HL-60/S4 (cell line): ENCODE data around the gene PHOX2A.

ENCODE experiments used
- in situ Hi-C: fragments of 300-500 bp; cut with MboI; formaldehyde crosslinking; loops from 2 replicates; pipeline ENCODE4 v1.14.3; 2022; ENCODE audit warnings: low sequenced_read_pairs

The PHOX2A gene

DNA sequence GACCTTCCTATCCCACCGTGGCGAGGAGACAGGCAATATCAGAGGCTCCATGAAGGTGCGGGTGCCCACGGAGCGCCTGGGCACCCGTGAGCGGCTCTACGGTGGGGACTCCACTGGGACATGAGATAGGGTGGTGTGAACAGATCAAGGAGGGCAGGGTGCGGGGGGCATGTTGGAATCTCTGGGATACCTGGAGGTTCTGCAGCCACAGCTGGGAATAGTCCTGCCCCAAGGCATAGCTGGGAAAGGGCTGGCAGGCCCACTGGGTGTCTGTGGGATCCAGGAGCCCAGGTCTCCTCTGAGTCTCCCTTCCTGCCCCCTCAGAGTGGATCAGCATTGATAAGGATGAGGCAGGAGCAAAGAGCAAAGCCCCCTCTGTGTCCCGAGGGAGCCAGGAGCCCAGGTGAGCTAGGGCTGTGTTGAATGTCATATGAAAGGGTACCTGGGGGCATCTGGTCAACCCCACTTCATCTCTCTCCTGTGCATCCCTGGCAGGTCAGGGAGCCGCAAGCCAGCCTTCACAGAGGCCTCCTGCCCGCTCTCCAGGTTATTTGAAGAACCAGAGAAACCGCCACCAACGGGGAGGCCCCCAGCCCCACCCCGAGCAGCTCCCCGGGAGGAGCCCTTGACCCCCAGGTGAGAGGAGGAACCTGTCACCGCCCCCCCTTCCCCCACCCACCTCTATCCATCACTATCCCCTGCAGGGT is 8.5 kb downstream of the PHOX2A start:
- in situ Hi-C loops: no loop called here

DNA sequence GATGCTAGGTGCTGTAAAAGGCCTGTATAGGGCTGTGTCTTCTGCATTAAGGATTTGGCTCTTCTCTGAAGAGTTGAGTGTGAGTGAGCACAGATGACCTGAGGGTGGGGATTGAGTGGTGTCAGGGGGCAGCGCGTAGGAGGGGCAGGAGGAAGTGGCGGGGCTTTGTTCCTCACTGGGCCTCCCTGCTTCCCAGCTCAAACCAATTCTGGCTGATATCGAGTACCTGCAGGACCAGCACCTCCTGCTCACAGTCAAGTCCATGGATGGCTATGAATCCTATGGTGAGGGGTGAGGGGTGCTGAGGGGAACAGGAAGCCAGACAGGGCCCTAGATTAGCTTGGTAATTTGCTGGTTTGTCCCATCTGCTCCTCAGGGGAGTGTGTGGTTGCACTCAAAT is 9.1 kb downstream of the PHOX2A start:
- in situ Hi-C loops: no loop called here

DNA sequence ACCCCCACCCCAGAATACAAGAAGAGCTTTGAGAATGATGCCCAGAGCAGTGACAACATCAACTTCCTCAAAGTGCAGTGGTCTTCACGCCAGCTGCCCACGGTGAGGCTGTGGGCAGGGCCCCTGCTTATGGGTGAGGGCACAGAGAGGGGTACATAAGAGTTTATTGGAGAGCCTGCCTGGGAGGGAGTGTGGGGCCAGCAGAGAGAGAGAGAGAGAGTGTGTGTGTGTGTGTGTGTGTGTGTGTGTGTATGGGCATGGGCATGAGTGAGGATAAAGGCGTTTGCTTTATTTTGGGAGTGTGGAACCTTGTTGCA is 9.5 kb downstream of the PHOX2A start:
- in situ Hi-C loops: no loop called here

DNA sequence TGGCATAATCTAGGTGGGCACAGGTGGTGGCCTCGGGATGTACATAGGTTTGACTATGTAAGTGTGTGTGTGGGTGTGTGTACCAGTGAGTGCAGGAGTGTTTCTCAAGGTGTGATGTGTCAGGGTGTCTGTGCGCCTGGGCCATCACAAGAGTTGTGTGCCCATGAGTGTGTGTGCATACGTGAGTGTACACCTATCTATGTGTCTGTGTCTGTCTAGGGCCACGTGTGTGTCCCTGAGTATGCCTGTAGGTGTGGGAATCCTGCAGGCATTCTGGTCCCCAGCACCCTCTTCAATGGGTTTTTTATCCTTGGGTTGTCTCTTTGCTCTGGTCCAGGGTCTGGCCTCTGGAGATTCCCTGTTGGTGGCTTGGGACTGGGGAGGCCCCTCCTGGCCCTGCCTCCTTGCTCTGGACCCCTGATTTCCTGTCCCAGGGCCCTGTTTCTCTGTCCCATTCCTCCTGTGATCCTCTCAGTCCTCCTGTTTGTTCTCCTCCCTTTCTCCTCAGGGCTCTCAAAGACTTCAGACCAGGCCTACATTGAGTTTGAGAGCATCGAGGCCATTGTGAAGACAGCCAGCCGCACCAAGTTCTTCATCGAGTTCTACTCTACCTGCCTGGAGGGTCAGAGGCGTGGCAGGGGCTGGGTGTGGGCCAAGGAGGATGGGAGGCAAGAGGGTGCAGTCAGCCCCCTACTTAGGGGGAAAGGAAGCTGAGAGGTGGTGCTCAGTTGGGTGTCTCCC is 10.0 kb downstream of the PHOX2A start:
- in situ Hi-C loops: no loop called here

DNA sequence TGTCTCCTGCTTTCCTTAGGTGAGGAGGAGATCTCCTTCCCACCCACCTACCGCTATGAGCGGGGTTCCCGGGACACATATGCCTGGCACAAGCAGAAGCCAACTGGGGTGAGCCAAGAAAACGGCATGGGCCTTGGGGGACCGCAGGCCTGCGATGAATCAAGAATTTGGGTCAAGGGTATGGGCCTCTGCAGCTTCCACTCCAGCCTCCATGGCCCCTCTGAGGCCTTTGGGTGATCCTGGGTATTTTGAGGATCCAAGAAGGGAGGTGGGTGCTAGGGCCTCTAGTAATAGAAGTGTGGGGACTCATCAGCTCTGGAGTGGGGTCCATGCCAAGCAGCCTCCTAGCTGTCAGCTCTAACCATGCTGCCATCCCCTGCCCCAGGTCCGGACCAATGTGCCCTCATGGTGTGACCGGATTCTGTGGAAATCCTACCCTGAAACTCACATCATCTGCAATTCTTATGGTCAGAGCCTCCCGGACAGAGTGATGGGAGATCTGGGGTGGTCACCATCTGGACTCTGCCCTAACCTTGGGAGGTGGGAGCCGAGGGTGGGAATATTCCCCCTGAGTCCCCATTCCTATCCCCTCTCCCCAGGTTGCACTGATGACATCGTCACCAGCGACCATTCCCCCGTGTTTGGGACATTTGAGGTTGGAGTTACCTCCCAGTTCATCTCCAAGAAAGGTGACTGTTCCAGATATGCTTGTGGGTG is 10.8 kb downstream of the PHOX2A start:
- in situ Hi-C loops: no loop called here

DNA sequence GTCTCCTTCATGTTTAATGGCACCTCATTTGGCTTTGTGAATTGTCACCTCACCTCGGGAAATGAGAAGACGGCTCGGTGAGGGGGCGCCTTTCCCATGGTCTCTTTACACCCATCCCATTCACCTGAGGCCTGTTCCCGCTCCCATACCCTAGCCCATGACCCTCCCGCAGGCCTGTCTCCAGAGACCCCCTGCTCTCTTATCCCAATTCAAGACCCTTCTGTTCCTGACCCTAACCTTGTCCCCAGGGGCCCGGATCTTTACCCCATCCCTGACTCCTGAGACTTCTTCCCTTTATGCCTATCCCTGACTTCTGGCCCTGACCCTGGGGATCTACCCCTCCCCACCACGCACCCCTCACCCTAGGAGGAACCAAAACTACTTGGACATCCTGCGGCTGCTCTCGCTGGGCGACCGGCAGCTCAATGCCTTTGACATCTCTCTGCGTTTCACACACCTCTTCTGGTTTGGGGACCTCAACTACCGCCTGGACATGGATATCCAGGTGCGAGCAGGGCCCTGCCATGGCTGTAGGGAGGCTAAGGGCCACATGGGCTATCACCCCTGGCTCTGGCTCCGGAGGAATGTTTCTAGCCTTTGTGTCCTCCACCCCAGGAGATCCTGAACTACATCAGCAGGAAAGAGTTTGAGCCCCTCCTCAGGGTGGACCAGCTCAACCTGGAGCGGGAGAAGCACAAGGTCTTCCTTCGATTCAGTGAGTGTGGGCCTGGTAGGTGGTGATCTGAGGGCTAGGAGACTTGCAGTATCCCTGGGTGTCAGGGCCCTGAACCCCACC is 11.5 kb downstream of the PHOX2A start:
- in situ Hi-C loops: no loop called here

DNA sequence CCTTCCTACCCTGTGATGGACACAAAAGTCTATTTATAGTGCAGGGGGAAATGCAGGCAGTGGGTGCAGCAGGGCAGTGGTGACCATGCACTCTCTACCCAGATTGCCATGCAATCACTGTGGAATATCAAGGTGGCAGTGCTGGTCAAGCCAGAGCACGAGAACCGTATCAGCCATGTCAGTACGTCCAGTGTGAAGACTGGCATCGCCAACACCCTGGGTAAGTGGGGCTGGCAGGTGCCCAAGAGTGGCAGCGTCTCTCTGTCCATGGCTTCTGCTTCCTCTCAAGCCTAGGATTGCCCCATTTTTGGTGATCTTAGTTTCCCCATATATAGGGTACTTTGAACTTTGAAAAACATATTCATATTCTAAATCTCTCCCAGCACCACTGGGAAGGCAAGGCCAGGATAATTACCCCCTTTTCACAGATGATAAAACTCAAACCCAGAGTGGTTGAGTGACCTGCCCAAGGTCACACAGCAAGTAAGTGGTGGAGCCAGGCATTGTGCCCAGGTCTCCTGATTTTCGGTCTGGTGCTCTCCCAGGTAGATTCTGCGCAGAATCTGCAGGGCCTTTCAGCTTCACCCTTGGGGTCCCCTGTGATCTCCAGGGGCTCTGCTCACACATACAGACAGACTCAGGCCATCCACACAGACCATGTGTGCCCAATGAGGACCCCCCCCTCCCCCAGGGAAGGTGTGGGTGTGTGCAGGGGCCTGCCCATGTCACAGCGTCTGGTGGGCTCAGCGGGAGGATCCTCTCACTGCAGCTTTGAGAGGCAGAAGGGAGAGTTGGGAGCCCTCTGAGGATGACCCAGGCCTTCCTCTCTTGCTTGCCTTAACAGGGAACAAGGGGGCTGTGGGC is 12.3 kb downstream of the PHOX2A start:
- in situ Hi-C loops: no loop called here

DNA sequence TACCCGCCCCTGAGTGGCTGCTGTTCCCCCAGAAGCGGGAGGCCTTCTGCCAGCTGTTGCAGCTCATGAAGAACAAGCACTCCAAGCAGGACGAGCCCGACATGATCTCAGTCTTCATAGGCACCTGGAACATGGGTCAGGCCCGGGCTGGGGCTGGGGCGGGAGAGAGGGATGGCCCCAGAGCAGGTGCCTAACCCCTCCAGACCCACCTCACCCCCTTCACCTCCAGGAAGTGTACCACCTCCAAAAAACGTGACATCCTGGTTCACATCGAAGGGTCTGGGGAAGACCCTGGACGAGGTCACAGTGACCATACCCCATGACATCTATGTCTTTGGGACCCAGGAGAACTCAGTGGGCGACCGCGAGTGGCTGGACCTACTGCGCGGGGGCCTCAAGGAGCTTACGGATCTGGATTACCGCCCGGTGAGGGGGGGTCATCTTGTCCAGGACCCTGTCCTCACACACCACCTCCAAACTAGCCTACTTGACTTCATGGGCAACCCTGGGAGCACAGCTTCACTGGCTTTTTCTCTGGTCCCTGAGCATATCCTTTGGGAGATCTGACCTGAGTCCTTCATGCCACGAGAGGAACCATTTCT is 13.1 kb downstream of the PHOX2A start:
- in situ Hi-C loops: no loop called here

DNA sequence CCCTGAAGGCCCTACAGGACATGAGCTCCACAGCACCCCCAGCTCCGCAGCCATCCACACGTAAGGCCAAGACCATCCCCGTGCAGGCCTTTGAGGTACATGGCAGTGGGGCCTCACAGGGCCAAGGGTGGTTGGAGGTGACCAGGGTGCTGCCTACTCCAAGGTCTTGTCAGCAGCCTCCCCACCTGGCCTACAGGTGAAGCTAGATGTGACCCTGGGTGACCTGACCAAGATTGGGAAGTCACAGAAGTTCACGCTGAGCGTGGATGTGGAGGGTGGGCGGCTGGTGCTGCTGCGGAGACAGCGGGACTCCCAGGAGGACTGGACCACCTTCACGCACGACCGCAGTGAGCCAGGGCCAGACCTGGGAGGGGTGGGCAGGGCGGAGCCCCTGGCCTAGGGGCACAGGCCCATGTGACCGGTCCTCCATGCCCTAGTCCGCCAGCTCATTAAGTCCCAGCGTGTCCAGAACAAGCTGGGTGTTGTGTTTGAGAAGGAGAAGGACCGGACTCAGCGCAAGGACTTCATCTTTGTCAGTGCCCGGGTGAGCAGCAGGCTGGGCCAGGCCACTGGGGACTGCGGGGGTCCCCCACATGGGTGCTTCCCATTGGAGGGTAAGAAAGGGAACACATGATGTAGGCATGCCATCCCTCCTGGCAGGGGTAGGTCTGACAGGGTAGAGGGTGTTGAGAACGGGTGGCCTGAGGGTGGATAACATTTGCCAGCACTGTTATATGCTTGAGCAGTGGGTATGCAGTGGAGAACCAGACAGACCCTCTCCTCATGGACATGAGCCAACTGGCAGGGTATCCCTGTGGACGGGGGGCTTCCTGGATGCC is 13.8 kb downstream of the PHOX2A start:
- in situ Hi-C loops: no loop called here

DNA sequence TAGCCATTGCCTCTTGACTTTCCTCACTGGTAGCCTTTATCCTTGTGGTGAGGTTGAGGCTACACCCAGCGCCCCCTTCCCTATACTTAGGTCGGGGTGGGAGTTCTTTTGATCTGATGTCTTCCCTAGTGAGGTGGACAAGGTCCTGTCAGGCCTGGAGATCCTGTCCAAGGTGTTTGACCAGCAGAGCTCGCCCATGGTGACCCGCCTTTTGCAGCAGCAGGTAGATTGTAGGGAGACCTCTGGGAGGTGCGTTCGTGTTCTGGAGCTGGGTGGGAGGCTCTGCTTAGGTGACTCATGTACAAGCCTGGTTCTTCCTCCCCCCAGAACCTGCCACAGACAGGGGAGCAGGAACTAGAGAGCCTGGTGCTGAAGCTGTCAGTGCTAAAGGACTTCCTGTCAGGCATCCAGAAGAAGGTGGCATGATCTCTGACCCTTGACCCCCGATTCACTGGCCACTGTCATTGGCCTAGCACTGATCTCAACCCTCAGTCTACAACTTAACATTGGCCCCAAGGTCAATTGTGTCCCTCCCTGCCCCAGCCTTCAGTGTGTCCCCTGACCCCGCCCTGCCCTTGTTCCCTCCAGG is 14.5 kb downstream of the PHOX2A start:
- in situ Hi-C loops: no loop called here

DNA sequence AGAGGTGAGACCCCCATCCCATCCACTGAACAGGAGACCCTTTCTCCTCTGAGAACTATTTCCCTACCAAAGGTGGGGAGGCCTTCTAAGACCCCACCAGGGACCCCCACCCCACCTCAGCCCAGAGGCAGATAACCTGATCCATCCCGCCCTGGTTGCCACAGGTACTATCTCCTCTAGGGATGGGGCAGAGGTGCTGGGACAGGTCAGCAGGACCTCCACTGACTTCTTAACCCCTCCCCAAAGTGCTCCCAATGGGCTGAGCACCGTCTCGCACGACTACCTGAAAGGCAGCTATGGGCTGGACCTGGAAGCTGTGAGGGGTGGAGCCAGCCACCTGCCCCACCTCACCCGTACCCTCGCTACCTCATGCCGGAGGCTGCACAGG is 15.1 kb downstream of the PHOX2A start:
- in situ Hi-C loops: no loop called here

DNA sequence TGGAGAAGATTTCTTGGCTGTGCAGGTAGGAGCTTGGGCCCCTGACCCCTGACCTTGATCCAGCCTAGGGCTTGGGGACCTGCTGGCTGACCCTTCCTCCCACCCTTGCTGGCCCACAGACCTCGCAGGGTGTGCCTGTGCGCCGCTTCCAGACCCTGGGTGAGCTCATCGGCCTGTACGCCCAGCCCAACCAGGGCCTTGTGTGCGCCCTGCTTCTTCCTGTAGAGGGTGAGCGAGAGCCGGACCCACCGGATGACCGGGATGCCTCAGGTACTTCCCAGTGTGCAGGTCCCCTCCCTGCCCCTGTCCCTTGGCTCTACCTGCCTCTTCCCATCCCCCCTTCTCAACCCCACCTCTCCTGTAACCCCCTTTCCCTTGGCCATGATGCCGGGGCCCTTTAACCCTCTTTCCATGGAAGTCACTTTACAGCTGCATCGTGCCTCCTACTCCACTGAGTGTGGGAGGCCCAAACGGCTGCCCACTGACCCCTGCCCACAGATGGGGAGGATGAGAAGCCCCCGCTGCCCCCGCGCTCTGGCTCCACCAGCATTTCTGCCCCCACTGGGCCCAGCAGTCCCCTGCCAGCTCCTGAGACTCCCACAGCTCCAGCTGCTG is 15.6 kb downstream of the PHOX2A start:
- in situ Hi-C loops: no loop called here

DNA sequence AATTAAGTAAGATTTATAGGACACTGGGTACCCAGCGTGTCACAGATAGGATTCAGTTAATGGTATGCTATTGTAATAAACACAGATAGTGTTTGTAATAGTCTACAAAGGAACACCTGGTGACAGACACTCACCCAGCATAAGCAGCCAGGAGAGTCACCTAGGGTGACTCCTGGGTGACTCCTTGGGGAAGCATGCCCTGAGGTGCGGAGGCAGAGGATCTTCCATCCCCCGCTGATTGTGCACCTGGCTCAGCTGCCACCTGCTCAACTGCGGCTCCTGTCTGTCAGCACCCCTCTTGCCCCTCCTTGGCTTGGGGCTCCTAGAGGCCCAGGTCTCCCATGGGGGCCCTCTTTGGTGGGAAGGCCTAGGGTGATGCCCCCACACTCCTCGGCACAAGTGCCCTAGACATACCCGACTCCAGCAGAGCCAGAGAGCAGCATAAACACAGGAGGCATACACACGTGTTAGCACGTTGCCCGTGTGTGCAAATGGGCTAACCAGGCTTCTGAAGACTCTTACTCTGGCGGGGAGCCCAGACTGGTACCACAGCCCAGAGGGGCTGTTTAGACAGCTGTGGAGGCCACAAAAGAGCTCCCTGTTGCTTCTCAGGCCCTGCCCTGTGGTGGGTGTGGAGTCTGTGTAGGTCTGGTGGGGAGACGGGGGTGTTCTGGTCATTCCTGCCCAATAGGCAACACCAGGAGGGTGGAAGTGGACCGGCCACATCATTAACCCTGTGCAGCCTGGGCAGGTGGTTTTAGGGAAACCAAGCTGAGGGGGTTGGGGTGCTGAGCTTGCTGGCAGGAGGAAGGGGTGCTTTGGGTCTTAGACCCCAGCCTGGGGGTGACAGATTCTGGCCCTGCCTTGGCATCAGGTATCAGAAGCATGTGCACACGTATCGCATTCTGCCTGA is 16.4 kb downstream of the PHOX2A start:
- in situ Hi-C loops: no loop called here

DNA sequence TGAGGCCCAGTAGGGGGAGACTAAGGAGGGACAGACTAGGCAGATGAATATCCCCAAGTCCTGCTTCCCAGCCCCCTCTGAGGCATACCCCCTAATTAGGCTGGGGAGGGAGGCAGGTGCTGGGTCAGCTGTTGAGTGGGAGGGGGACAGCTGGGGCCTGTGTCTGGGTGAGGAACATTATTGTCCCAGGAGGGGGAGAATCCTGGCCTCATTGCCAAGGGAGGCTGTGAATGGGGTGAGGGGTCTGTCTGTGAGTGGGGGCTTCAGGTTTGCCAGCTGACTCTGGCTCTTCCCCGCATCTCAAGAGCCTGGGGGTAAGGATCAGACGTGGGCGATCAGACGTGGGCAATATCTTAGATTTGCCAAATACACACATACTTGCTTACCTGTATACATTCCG is 17.3 kb downstream of the PHOX2A start:
- in situ Hi-C loops: no loop called here

DNA sequence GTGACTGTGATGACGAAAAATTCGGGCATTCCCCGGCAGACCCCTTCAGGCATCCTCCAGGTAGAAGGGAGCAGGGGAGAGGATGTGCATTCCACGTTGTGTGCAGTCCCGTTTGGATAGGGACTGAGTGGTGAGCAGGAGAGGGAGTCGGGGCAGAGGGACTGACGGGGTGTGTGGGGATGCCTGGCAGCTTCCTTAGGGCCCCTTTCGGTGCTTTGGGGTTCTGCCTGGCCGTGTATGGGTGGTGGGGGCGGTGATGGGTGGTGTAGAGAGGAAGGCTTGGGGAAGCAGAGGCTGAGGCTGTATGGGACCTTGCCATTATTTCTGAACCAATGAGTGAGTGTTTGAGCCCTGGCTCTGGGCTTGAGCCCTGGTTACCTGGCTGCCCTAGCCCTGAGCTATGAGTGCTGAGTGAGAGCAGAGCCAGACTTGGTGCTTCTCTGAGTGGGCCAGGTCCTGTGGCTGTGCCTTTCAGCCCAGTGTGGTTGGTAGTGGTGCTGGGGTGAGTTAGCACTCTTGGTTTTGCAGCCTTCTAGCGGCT is 18.5 kb downstream of the PHOX2A start:
- in situ Hi-C loops: no loop called here

DNA sequence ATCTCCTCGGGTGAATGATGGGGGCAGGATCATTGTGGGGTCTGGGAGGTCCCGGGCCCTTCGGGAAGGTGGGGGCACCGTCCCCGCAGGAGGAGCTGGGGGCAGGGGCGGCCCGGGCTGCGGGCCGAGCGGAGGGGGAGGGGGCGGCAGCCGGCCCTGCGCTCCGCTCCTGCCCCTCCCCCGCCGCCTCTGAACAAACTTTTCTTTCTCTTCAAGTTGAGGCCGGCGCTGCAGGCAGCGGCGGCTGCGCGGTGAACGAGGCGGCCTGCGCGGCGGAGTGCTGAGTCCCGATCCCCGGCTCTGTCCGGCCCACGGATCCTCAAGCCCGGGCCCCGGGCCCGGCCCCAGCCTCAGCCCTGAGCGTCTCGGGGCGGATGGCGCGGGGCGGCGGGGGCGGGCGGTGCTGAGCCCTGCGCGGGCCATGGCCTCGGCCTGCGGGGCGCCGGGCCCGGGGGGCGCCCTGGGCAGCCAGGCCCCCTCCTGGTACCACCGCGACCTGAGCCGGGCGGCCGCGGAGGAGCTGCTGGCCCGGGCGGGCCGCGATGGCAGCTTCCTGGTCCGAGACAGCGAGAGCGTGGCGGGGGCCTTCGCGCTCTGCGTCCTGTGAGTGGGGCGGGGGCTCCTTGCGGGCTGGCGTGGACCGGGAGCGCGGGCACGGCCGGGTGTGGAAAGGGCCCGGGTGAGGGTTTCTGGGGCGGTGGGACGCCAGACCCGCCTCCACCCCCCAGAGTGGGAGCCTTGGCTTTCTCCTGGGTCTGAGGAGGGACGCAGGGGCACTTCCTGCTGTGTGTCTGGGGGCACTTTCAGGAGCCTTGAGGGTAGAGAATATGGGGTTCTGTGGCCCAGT is 19.2 kb downstream of the PHOX2A start, which contains the start of gene INPPL1:
TSS of gene INPPL1 (plus strand) at position 204 of the 847 bp plus-strand sequence. CDS start at position 422, 218 bp downstream.
- in situ Hi-C loops: no loop called here
